Activated CD4-positive, alpha-beta T cell treated with anti-CD3 and anti-CD28 coated beads, Interleukin-10, Interleukin-2, amounts not matched to agents 100 ng/mL and 50 ng/mL, durations not matched to agents 16 hours and 8 hours (primary cell): ENCODE results near the gene WTAP.
A peak's percentile ranks its signal among the peaks of the same experiment; 100 is the strongest.
"Not testable (repeated sequence)": the region's sequence is repeated elsewhere in the genome, so short reads cannot be mapped to it uniquely, and the experiment has no call there.

ENCODE experiments used
- DNase-seq: peaks from one replicate; pipeline ENCODE4 v3.0.0-alpha.2; 2020

Gene WTAP

DNA sequence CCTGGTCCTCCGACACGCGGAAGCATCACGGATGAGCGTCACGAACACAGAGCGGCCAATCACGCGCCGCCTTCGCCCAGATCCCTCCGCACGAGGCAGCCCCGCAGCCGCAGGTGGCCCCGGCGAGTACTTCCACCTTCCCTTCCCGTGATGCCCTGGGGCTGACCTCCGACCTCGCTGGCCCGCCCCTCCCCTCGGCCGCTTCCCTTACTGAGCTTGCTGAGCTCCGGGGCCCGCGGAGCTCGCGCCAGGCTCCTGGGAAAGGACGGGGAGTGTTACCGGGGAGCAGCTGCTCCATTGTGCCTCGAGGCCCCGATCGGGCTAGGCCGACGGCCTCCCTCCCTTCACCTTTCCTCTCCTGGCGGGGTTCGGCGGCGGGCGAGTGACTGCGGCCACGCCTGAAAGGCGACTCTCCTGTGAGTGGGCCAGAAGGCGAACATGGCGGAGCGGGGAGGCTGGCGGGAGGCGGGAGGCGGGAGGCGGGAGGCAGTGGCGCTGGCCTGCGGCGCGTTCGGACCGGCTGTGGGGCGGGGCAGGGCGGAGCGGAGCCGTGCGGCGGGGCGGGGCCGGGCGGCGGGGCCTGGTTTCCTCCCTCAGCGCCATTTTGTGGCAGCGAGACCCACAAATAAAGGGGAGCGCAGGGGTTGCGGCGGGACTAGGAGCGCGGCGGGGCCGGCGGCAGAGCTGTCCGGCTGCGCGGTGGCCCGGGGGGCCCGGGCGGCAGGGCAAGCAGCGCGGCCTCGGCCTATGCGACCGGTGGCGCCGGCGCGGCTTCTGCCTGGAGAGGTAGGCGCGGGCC is at the start of gene WTAP:
Gene WTAP, plus strand, starts transcription at position 589 of the 799 bp plus-strand sequence. CDS start 8,760 bp downstream, outside the sequence.
- DNase-seq, result peak; percentile 98

DNA sequence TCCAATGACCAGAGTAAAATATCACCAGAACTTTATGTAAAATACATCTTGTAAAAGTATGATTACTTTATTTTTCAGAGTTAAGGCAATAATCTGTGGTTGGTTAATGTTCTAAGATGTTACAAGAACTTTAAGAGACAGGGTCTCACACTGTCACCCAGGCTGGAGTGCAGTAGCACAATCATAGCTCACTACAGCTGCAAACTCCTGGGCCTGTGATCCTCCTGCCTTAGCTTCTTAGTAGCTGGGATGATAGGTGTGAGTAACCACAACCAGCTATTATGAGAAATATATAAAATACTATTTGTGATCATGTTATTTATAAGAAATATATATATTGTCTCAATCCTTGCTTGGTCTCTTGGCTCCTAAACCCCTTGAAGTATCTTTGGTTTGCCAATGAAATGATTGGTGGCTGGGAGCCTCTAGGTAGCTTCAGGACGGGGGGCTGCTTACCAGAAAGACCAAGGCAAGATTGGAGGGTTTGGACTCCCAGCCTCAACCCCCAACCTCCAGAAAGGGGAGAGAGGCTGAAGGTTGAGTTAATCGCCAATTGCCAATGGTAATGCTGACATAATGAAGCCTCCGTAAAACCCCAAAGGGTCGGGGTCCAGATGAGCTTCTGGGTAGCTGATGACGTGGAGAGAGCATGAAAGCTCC is 49.7 kb upstream of the WTAP start:
- DNase-seq, result no peak

DNA sequence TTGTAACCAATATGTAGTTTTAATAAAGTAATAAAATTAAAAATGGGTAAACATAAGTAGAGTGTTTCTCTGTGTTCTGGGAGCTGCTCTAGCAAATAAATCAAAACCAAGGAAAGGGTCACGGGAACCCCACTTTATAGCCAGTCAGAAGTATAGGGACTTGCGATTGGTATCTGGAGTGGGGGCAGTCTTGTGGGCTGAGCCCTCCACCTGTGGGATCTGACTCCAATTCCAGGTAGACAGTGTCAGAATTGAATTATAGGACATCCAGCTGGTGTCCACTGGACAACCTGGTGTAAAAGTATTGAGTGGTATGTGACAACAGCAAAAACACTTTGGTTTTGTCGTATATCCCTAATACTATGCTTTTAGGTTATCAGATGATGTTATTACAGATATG is 48.7 kb upstream of the WTAP start:
- no peak for DNase-seq

DNA sequence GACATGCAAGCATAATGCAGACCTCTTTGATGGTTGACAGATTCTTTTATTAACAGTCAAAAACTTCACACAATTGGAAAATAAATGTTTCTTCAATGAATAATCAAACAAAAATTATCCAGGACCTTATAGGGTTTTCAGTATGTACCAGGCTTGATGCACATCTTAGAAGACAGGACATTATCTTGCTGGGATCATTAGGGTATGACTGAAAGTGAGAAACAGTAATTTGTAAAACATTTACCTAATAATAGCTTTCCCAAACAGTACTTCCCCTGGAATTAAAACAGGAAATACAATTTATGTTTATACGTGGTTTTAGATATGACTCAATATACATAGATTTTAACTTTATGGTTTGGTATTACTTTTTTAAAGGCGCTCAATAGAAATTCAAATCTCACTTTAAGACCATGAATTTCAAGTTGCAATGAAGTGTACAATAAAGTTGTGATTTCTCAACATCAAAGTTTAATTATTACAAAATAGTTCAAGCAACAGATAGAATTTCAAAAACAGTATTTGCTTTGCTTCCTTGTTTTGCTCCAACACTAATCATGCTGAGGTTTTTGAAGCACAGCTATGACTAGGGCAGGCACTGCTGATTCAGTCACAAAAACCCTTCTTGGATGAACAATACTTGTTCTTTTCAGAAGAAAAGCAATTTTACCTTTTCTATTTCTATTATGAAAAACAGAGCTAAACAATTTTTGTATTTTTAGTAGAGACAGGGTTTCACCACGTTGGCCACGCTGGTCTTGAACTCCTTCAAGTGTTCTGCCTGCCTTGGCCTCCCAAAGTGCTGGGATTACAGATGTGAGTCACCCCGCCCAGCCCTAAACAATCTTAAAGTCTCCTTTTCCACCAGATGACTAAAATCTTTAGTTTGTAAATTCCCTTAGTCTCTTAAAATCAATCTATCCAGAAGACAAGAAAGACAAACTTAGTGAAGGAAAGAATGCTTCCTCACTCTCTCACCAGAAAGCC is 47.9 kb upstream of the WTAP start:
- peak; percentile 59 for DNase-seq

DNA sequence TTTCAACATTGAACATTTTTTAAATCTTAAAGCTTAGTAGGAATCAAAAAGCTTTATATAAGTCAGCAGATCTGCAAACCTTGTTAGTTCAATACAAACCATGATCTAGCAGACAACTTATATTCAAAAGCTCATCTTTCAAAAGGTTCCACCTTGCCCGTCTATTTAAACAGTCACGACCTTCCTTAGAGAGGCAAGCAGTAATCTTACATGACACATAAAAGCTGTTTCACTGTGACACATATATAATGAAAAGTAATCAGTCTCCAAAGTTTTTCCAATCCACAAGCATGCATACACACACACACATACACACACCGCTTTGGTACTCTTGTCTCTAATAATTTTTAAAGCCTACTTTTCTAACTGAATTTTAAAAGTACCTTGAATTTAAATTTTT is 47.2 kb upstream of the WTAP start:
- DNase-seq, result peak; percentile 28

DNA sequence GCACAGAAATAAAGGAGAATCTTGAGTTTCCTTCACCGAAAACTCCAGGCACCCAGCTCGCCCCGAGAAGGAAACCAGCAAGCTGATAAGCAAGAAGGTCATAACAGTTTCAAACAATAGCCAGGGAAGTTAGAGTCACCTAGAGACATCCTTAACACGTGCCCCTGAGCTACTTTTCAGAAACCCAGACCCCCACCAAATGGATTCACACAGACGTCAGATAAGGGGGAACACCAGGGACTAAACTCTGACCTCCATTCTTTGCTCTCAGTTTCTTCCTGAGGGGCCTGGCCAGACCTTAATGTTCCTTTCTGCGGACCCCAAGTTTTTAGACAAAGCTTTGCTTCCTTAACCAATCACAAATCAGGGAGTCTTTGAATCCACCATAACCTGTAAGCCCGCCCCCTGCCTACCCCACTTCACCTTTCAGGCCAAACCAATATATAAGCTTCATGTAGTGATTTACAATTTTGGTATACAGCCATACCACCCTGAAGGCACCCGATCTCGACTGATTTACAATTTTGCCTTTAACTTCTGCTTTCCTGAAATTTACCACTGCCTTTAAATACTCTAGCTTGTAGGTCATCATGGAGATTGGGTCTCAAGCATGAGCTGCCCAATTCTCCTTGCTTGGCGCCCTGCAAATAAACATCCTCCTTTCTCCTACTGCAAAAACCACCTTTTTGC is 46.0 kb upstream of the WTAP start:
- DNase-seq, result no peak

DNA sequence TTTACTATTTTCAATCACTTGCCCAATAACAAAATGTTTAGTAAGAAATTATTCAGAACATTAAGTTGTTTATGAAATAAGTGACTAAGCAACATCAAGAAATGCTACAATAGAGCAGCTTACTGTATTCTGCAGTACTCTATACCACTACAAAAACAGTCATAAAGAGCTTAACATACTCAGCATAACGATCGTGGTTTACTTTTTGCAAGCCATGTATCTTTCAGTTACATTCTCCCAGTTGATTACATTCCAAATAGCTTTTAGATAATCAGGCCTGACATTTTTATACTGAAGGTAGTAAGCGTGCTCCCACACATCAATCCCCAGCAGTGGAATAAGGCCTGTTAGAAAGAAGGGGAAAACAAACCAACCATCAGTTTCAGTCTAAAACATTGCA is 45.0 kb upstream of the WTAP start:
- peak; percentile 44 for DNase-seq

DNA sequence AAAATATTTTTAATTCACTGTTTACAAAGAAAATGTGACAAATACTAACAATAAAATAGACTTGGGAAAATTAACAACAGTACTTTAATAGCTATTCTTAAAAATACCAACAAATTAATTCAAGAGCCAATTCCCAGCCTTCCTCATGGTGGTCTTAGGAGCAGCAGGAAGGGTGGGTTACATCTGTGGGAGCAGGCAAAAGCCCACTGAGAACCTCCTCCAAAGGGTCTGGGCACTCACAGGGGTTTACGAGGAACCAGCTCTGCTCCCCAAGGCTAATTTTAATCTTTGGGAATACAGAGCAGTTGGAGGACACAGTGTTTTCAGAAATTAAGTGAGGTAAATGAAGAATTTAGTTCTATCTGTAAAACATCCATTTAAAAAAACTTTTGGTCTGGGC is 44.5 kb upstream of the WTAP start:
- DNase-seq, result no peak

DNA sequence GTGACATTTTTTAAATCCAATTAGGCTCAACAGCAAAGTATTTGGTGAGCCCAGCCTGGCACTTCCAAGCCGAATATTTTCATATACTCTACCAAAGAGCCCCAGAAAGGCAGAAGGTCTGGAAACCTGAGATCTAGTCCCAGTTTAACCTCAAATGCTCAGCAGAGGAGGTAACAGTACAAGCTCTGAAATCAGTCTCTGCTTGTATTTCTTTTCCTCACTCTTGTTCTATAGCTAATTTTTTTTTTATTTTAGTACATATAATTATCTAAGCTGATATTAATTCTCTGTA is 43.3 kb upstream of the WTAP start:
- no peak for DNase-seq

DNA sequence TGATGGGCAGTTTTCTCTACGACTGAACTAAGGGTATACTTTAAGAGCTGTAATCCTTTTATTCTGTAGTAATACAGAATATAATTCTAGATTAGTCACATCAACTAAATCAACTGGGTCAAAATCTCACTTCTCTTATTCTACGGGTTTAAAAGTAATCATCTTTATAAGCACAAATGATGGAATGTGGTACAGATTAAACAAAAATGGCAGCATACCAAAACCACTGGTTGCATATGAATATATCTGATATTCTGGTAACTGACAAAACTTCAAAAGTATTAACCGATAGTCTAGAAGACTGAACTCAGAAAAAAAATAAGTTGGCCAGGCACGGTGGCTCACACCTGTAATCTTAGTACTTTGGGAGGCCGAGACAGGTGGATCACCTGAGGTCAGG is 41.3 kb upstream of the WTAP start:
- DNase-seq, result no peak

DNA sequence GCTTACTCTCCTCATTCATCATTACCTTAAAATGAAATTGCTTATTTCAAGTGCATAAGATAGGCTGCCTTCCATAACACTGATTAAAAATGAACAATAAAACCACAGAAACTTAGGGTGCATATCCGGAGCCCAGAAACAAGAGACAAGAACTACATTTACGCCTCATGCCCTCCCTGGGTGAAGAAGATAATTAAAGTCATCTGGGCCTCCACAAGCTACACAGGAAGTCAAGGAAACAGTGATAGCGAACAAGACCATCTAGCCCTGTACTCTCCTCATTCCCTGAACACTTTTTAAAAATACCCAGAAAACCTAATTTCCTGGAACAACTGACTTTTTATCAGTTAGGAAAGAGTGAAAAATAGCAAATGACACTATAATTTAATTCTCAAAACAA is 40.6 kb upstream of the WTAP start:
- peak; percentile 39 for DNase-seq

DNA sequence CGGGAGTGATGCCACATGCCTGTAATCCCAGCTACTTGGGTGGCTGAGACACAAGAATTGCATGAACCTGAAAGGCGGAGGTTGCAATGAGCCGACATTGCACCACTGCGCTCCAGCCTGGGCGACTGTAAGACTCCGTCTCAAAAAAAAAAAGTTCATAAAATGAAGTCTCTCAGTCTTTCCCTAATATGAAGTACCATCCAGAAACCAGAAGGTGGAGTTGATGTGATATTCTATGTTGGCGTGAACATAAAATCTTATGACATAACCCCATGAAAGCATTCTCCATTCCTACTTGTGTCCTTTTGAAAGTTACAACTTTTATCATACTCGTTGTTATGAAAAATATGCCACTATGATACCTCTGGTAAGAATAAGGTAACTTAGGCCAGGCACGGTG is 40.0 kb upstream of the WTAP start:
- no peak for DNase-seq

DNA sequence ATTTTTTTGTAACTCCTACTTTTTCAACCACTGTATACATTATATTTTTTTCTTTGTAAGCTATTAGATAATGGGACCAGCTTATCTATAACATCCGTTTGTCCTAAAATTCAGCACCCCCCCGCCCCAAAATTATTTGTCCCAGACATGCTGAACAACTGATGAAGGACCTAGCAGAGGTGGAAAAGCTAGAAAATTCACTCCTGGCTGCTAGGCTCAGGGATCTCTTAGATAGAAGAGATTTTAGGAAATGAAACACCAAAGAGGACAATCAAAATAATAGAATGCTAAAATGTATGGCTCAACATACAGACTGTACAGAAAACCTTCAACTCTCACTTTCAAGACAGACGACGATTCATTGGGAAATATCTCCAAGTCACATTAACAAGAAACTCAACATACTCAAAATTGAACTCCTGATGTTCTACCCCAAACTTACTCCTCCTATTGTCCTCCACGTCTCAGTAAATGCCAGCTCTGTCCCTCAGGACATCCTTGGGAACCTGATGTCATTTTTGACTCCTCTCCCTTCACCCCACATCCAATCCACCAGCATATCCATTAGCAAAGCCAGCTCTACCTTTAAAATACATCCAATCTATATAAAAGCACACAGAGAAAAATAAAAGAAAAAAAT is 38.9 kb upstream of the WTAP start:
- DNase-seq, result no peak

DNA sequence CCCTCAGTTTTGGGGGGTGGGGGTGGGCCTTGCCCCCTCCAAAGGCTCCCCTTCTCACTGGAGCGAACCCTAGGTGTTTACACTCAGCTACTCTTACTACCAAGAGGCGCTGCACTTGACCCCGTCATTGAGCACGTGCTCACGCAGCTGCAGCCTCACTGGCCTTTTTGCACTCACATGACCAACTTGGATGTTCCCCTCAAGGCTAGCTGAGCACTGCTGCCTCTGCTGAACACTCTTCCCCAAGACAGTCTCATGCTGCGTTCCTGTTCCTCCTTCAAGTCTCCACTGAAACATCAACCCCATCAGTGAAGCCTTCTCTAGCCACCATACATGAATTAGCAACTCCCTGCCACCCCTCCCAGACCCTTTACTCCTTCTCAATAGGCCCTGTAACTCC is 38.3 kb upstream of the WTAP start:
- DNase-seq, result no peak

DNA sequence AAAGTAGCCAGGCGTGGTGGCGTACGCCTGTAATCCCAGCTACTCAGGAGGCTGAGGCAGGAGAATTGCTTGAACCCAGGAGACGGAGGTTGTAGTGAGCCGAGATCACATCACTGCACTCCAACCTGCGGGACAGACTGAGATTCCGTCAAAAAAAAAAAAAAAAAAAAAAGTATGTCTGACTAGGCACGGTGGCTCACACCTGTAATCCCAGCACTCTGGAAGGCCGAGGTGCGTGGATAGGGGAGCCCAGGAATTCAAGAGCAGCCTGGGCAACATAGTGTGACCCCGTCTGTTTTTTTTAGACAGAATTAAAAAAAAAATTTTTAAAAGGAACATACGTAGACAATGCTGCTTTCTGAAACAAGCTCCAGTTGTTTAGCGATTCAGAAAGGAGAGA is 37.2 kb upstream of the WTAP start:
- DNase-seq, result not testable (repeated sequence)

DNA sequence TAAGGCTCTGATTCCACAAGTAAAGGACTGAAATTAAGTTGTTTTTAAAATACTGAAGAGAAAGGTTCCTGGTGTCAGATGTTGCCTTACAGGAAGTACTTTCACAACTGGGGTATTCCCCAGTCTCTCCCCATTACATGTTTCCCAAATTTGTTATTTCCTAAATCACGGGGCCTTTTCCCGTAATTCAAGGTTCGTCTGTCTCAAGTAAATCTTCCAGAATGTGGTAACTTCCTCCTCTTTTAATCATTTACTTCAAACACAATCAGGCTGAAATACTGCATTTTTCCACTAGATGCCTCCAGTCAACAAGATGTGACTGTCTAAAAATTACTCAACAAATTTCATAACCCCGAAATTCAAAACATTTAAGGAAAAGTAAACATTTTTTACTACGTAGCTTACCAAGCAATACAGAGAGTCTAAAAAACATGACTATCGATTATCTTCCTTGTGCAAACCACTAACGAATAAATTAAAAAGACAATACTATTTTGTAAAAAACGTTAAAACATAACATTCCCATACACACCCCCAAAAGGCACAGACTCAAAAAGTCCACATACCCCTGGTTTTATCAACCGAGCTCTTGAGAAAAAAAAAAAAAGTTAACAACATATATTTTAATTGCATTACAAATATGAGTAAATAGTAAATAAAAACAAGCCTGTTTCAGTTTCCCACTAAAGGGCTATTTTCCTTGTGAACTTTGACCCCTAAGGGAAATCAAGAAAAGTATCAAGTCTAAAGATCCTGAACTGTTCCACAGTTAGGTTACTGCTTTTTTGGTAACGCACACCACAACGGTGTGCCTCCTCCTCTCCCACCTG is 36.0 kb upstream of the WTAP start:
- peak; percentile 72 for DNase-seq

DNA sequence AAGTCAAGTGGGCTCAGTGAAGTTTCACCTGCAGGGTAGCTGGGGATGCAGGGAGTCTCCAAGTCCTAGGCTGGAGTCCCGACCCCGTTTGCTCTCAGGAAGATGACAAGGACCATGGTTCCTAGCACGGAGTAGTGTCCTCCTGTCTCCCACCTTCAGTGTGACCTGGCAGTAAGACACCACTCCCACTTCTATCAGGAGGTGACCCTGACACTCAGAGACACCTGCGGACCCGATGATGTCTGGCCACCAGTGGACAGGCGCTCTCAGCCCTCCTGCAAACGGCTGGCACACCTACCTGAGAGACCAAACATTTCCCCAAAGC is 35.4 kb upstream of the WTAP start:
- no peak for DNase-seq

DNA sequence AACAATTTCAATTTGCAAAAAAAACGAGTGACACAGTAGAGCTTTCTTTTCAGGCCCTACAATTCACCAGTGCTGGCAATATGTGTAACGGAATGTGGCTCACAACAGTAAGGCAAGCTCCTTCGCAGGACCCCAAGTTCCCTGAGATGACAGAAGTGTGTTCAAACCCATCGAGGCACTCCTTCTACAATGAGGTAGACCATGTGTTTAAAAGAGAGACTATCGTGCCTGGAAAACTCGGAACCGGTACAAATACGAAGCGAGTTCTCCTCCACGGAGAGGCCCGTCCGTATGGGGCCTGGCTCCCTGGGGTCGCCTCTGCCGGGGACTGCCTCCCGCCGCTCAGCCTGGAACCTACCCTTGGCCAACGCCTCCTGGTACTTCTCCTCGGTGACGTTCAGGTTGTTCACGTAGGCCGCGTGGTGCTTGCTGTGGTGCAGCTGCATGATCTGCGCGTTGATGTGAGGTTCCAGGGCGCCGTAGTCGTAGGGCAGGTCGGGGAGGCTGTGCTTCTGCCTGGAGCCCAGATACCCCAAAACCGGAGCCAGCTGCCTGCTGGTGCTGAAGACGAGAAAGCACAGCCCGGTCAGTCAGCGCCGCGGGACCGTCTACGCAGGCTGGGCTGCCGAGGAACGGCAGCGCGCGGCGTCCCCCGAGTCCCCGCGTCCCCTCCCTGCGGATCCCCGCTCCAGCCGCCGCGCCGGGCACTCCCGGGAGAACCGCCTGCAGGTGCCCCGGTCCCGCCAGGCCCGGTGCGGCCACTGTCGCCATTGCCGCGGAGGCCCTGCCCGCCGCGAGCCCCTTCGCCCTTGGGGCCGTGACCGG is 34.8 kb upstream of the WTAP start:
- peak; percentile 71 for DNase-seq

DNA sequence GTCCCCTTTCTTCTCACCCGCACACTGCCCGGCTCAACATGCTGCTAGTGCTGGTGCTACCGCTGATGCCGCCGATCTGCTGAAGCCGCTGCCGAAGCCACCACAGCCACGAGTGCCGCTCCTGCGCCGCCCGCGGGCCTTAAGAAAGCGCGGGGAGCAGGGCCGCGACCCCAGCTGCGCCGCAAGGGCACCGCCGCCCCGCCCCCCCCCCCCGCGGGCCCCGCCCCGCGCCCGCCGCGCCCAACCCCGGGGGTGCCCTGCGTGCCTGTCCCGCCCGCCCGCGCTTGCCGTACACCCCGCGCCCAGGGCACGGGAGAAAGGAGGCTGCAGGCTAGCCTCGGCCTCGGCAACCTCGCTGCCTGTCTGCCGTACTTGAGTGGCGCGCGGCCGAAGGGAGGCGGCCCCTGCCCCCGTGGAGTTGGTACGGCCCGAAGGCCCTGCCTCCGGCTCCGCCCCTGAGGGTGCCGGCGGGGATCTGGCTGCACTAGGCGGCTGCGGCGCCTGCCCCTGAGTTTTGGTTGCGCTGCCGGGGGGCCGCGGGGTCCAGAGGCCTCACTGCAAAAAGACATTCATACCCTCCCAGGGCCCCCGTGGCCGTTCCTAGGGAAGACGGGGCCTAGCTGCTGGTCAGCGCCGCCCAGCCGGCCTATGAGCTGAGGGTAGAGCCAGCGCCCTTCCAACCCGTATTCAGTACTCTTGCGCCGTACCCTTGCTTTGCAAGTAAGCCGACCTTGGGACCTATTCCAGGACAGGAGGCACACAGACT is 34.0 kb upstream of the WTAP start, which contains the start of gene SOD2:
Gene SOD2, minus strand, starts transcription at position 114 of the 766 bp plus-strand sequence. Its CDS starts 74 bp downstream, at position 40.
- DNase-seq, result peak; percentile 89
